Mammary epithelial cell (primary cell): Measurements from ENCODE around the gene MAST1.
"Not testable (repeated sequence)": the region's sequence is repeated elsewhere in the genome, so short reads cannot be mapped to it uniquely, and the experiment has no call there.

Experiments used
- EZH2 ChIP-seq: IDR thresholded peaks from 2 replicates; pipeline ENCODE4 v1.6.1; 2012; ENCODE audit warnings: low read length, inconsistent platforms, borderline replicate concordance
- TF ChIP-seq, protein P1 (sequence below), 2 donors: IDR thresholded peaks in 1 of 2; conservative IDR thresholded peaks in 1 of 2; 2 replicates each; pipeline ENCODE4 v1.5.1; 2011 to 2012; ENCODE audit warnings: inconsistent platforms in 2 of 2, low read length in 2 of 2, mild to moderate bottlenecking in 2 of 2, control low read depth in 1 of 2, low read depth in 1 of 2; ENCODE audit not compliant: insufficient read depth in 1 of 2; ENCODE audit errors: extremely low read depth in 1 of 2

DNA sequence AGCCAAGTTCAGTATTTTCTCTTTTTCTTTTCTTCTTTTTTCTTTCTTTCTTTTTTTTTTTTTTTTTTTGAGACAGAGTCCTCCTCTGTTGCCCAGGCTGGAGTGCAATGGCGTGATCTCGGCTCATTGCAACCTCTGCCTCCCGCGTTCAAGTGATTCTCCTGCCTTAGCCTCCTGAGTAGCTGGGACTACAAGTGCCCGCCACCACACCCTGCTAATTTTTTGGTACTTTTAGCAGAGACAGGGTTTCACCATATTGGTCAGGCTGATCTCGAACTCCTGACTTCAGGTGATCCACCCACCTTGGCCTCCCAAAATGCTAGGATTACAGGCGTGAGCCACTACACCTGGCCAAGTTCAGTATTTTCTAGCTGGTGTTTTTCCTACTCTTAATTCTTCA lies 40.7 kb upstream of the MAST1 start:
- TF ChIP-seq, protein P1, sequence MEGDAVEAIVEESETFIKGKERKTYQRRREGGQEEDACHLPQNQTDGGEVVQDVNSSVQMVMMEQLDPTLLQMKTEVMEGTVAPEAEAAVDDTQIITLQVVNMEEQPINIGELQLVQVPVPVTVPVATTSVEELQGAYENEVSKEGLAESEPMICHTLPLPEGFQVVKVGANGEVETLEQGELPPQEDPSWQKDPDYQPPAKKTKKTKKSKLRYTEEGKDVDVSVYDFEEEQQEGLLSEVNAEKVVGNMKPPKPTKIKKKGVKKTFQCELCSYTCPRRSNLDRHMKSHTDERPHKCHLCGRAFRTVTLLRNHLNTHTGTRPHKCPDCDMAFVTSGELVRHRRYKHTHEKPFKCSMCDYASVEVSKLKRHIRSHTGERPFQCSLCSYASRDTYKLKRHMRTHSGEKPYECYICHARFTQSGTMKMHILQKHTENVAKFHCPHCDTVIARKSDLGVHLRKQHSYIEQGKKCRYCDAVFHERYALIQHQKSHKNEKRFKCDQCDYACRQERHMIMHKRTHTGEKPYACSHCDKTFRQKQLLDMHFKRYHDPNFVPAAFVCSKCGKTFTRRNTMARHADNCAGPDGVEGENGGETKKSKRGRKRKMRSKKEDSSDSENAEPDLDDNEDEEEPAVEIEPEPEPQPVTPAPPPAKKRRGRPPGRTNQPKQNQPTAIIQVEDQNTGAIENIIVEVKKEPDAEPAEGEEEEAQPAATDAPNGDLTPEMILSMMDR (conservative IDR thresholded peaks at IDR 0.05 in 1 of 2, IDR thresholded peaks at IDR 0.05 in 1 of 2; ENCODE audit: extremely low read depth in 1 of 2, insufficient read depth in 1 of 2, low read depth in 1 of 2, low read length in 2 of 2): not testable (repeated sequence)
- TF ChIP-seq EZH2: not testable (repeated sequence)
